Activated CD4-positive, alpha-beta T cell treated with anti-CD3 and anti-CD28 coated beads for 48 hours (primary cell): ENCODE results near the gene SYT1.

ENCODE experiments used
- DNase-seq: peaks from one replicate; pipeline ENCODE4 v3.0.0-alpha.2; 2020

Gene SYT1

DNA sequence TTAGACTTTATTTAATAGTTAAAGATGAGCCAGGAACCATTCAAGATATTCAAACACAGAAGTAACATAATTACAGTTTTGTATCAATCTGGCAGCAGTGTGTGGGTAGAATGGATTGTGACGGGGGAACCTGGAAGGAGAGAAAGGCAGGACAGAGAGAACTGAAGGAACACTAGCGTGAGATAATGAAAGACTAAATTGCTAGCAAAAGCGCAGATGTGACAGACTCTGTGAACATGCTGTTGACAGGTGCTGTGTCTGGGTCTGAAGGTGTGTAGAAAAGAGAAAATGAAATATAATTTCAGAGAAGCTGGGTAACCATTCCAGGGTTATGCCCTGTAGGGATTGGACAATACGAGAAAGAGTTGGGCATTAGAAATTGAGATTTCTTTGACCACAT, 372.3 kb downstream of the SYT1 start:
- no peak for DNase-seq

DNA sequence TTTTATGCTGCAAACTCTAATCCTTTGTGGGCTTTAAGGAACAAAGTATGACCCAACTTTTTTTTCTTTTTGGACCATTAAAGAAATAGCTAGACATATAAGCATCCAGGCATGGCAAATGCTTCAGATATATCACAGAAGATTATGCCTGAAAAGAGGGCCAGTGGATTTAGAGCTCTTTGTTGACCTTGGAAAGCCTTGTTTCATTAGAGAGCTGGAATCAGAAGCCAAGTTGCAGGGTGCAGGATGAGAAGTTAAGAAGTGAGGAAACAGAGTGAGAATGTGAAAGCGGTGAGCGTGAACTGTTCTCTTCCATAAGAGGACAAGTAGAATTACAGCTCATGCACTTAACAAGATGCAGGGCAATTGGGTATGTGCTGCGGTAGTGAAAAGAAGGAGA, 373.7 kb downstream of the SYT1 start:
- no peak for DNase-seq

DNA sequence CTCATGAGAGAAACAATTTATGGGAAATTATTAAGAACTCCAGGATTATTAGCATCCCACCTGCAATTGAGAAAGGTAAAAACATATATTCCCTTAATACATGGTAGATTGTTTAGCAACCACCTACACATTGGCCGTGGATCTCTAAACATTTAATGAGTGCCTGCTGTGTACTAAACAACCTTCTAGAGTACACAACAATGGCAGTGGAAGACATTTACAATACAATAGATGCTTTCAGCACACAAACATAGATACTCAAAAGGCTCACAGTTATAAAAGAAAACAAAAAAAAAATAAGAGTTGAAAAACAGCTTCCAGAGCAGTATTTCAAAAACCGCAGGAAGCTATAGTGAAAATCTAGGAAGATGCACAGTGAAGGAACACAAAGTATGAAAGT, 382.9 kb downstream of the SYT1 start:
- DNase-seq: no peak

DNA sequence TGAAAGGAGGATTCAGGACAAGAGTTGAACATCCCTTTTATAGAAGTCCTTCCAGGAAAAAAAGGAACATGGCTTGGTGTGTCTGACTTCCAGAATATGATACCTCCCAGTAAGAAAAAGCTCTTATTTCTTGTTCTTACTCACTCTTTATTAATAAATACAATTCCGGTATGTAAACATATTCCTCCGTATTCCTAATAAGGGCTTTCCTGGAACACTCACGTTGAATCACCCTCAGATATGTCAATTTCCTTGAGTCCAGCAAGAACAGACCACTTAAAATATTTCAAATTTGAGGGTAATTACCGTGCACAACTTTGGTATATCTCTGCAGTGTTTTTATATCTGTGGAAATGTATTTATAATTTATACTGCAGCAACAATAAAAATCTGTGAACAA, 385.6 kb downstream of the SYT1 start:
- DNase-seq: no peak

DNA sequence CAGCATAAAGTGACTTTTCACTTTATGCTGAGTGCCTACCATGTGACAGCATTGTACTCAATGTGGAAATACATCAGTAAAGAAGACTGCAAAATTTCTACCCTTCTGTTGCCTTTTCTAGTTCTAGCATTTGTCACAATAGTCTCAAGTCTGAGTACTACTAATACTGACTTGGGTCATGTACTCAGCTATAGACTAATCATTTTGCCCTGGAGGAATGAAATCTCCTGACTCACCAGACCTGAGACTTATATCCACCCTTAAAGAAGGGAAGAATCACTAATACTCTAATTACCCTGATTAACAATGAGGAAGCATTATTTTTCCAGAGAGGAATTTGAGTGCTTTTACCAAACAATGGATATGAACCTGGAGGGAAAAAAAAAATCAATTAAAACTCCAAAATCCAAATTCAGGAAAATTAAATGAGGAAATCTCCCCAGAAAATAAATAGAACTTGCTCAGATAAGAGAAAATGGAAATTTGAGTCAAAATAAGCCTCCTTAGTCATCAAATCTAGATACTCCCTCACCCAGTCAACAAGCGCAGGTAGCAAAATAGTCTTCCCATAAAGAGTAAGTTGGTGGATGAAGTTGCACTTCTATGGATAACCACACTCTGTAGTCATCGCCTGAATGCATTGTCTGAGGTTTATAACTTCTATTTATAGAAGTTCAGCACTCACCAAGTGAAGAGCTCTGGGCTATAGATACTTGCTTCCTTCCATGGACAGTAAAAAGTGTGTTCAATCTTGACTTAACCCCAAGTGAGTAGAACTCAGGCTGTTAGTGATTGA, 386.6 kb downstream of the SYT1 start:
- DNase-seq: no peak

DNA sequence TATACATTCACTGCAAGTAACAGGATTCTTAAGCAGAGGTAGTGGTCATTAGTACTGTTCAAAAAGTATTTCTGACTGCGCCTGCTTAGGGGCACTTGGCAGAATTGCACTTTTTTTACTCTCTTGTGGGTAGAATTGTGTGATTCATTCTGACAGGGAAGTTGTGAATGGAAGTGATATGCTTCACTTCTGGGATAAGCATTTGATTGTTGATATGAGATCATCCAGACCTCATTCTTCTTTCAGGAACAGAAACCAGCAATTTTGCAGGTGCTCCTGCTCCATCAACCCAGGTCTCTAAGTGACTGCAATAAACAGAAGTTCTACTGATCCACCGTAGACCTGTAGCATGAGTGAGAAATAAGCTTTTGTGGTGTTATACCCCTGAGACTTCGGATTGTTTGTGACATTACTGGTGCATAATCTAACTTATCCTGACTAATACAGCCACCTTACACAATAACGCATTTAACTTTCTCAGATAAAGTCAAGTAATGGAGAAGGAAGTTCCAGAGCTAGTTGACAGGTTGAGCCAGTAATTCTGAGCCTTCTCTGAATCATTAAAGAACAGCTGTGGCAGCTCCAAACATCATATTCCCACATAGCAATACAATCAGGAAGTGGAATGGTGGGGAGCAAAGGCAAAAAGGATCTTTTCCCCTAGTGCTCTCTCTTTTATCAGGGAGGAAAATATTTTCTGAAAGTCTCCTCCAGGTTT, 387.9 kb downstream of the SYT1 start:
- no peak for DNase-seq

DNA sequence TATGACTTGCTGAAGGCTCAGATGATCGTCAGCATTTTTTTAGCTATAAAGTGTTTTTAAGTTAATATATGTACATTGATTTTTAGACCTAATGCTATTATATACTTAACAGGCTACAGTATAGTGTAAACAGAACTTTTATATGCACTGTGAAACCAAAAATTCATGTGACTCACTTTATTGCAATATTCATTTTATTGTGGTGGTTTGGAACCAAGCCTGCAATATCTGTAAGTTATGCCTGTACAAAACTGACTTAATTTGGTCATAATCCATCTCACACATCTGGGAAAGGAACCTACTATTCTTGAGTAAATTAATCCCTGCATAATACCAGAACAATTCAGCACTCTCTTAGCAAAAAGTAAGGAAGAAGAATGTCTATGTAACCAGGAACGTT, 390.7 kb downstream of the SYT1 start:
- no peak for DNase-seq

DNA sequence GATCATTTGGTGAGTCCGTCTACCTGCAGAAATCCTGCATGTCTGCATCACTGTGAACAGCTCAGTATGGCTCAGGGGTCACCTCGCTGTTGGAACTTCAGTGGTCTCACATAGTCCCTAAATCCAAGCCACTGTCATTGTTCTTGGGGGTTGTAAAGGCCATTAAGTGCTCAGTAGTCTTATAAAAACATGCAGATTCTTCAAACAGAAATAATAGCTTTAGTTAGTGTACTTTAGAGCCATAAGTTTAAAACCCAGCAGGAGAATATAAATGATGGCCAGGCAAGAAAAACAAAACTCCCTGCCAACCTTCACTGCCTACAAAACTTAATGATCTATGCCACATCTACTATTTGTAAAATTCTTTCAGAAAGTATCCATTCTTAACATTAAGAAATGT, 396.3 kb downstream of the SYT1 start:
- no peak for DNase-seq

DNA sequence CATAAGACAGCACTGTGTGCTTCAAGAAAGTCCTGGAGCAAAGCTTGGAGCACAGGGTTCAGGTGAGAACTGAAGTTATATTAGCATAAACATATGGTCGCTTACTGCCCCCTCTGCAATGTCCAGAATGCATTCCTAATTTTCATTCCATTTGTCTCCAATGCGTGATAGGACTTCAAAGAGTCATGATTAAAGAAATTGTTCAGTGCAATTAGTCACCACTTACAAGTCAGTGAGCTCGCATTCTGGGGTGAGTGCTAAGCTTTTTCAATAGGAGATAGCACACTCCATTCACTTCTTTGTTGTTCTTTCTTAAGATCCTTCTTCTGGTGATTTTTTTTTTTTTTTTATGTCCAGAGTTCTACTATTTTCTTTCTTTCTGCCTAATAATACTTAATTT, 398.4 kb downstream of the SYT1 start:
- no peak for DNase-seq

DNA sequence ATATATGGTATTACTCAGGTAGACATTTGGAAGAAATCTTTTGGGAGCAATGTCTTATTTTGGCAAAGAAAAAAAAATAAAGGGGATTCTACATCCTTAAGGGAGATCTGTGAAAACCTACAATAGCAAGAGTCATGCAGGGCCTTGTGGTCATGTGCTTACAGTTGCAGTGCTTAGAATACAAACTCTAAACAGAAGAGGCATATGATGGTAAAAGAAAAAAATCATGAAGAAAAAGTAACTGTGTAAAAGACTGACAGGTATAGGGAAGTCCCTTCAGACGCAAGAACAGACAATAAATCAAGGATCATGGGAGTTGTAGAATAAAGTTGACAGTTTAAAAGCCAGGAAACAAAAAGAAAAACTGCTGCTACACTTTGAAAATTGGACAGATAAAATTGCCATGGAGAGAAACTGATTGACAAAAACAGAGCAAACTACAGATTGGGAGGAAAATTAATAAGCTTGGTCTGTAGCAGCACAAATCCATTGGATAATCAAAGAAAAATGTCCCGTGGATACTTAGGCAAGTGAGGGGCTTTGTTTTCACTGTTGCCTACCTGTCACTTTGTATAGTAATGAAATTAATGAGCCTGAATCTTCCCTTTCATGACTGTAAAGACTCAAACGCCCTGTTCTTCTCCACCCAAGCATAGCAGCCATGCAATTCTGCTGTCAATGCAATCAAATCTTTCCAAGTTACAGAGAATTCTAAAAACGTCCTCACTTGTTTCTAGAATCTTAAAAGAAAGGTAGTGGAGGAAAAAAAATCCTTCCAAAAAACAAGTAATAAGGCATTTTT, 402.0 kb downstream of the SYT1 start:
- DNase-seq: no peak

DNA sequence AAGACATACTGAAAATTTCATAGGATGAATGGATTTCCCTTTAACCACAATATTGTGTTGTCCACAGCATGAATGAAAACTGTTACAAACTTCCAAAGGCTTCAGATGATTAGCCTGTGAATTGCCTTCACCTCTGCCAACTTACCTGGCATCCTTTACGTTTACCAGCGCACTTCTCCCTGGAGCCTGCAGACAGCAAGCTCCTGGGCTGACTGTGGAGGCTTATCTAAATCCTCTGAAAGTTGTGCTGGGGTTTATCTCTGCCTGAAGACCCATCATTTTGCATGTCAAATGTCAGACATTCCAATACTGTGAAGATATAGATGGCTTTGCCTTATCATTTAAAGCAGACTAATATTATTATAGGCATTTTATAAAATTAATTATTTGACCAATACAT, 403.0 kb downstream of the SYT1 start:
- no peak for DNase-seq

DNA sequence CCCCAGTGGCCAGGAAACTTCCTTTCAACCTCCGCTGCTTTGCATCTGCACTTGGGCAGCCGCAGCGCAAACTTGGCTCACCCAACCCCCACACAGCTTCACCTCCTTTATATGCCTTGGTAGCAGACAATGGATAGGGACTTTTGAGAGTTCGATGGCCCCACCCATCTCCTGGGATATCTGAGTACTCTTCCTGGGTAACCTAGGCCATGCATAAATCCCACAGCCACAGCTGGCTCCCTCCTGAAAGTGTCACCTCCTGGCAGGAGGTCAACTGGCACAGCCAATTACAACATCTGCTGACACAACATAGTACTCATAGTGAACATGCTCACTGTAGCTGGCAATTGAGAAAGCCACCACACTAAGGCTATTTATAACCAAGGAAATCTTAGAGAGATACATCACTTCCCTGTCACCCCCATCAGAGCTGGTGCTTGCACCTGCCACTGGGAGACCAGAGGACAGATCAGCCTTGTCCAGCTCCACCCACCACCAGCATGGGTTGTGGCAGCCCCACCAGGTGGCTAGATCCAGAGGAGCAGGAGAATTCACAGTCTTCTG, 410.0 kb downstream of the SYT1 start:
- no peak for DNase-seq

DNA sequence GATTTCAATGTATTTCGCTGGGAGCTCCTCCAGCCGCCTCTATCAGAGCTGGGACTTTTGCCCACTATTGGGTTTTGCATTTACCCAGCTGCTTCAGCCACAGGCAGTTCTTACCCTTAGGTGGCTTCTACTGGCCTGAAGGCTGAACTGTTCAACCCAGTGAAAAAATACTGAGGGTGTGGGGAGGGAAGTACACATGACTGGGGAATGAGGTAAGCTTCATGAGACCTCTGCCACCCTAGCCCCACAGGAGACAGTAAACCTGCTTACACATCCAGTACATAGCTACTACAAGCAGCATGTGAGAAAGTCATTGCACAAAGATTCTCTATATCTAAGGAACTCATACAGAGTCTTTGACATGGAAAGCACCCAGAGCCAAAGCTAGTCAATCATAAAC, 411.1 kb downstream of the SYT1 start:
- no peak for DNase-seq

GRCh38 chr12:79283364-79283763, 418.8 kb downstream of the SYT1 start:
- no peak for DNase-seq

DNA sequence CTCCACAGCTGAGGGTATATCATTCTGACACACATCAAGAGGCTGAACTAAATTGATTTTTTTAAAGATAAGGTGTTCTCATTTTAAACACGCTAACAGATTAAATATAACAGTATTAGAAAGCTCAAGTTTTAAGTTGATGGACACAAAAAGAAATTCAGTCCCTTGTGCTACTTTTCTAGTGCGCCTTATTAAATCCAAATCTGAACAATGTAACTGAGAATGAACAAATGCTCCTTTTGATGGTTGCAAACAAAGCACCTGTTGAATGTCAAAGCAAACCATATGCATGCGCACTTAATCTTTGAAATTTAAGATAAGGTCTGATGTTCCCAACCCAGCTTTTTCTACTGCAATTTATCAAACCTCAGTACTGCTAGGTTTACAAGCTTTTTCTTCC, 424.3 kb downstream of the SYT1 start:
- DNase-seq: no peak

GRCh38 chr12:79291711-79292110, 427.1 kb downstream of the SYT1 start:
- no peak for DNase-seq

DNA sequence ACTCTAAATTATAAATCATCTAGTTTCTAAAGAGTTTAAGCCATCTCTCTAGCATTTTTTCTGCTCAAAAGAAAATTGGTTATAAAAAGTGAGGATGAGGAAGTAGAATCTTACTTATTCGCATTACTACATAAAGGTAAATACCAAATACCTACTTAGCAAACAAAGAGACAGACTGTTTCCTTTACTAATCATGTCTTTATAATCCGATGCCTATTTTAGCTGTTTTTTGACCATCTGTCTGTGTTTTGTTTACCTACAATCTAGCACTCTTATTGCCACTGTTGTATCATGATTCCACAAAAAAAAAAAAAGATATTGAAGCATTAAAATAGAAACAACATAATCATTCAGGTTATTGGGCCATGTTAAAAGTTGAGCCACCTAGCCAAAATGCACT, 430.0 kb downstream of the SYT1 start:
- no peak for DNase-seq

DNA sequence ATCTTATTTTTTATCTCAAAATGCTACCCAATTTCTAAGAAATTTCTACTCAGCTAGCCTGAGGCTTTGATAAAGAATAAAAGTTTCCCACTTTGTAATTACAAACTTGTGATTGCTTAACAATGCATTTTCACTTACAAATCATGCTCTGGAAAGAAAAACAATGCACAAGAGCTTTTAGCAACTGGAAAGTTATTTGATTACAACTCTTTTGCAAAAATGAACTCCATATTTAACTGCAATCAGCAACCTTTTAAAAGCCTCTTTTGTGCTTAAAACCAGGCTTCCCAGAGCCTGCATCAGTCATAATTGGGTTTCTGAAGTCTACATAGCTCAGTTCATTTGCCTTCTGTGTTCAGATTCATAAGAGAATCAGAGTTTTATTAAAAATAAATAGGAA, 431.0 kb downstream of the SYT1 start:
- DNase-seq: no peak

DNA sequence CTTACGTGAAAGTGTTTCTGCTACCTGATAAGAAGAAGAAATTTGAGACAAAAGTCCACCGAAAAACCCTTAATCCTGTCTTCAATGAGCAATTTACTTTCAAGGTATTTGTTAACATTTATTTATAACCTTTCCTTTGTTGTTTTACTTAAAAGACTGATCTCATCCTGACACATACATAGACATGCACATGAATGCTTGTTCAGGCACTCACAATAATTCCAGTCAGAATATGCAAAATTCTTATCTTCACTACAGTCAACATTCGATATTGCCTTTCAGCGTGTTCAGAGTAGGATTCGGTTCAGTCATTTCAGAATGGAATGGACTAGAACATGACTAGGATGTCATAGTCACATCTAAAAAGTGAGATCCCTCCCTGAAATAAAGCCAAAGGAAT, 431.6 kb downstream of the SYT1 start:
- no peak for DNase-seq

DNA sequence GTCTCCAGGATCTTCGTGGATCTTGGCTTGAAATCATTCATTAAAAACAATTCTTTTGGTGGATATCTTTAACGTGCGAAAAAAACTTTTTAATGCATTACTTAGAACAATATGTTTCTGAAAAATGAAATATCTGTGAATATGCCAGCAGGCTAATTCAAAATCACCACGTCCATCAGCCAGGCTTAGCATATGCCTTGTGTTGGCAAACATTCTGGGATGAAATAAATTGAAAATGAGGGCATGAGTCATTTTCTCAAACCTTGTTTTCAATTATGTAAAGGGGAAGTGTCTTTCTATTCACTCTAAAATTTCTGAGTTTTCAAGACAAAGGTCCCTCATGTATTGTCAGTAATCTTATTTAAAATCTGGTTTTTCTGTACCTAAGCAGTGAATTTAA, 432.3 kb downstream of the SYT1 start:
- no peak for DNase-seq

GRCh38 chr12:79298506-79298905, 433.9 kb downstream of the SYT1 start:
- DNase-seq: no peak

GRCh38 chr12:79299447-79300198, 435.0 kb downstream of the SYT1 start:
- DNase-seq: no peak

- DNase-seq: no peak
Observed at GRCh38 chr12:79300199-79300568, 435.6 kb downstream of the SYT1 start.
